Measurements from ENCODE around the gene LPIN3.

The LPIN3 gene

GRCh38 chr20:41344477-41344876, 3.9 kb downstream of the LPIN3 start:
- TF ChIP-seq CTCF (IDR thresholded peaks at IDR 0.05) = no peak
- H3K36me3 Mint-ChIP-seq (ENCODE audit: low read depth) = no peaks in the 10 kb centered on the region
- peaks cover 10% of the 10 kb centered on the region for H3K27me3 Mint-ChIP-seq (ENCODE audit: low read depth, poor library complexity)
- no peak for DNase-seq
- no peak overlapping the region for H3K27ac Mint-ChIP-seq
- H3K9me3 Mint-ChIP-seq = no peaks in the 10 kb centered on the region
- no peak overlapping the region for H3K4me3 Mint-ChIP-seq
- peaks cover 27% of the 10 kb centered on the region for H3K4me1 Mint-ChIP-seq

GRCh38 chr20:41344938-41345728, 4.5 kb downstream of the LPIN3 start:
- peaks cover 21% of the 10 kb centered on the region for H3K4me1 Mint-ChIP-seq
- no peak for DNase-seq
- no peaks in the 10 kb centered on the region for H3K36me3 Mint-ChIP-seq (ENCODE audit: low read depth)
- H3K27me3 Mint-ChIP-seq (ENCODE audit: low read depth, poor library complexity) = peaks cover 6% of the 10 kb centered on the region
- no peaks in the 10 kb centered on the region for H3K9me3 Mint-ChIP-seq
- no peak overlapping the region for H3K27ac Mint-ChIP-seq
- no peak for TF ChIP-seq CTCF (IDR thresholded peaks at IDR 0.05)
- H3K4me3 Mint-ChIP-seq = no peak overlapping the region

- Mint-ChIP-seq H3K27me3 (ENCODE audit: low read depth, poor library complexity) (peaks cover 6% of the 10 kb centered on the region), H3K36me3 (ENCODE audit: low read depth) (no peaks in the 10 kb centered on the region), H3K4me1 (peaks cover 18% of the 10 kb centered on the region), H3K9me3 (no peaks in the 10 kb centered on the region), H3K27ac (no peak overlapping the region), H3K4me3 (no peak overlapping the region)
- no peak for TF ChIP-seq CTCF (IDR thresholded peaks at IDR 0.05)
- DNase-seq = no peak
Observed at GRCh38 chr20:41345729-41346067, 5.1 kb downstream of the LPIN3 start.

GRCh38 chr20:41347523-41348429, 7.2 kb downstream of the LPIN3 start:
- Mint-ChIP-seq H3K9me3 (no peaks in the 10 kb centered on the region), H3K36me3 (ENCODE audit: low read depth) (no peaks in the 10 kb centered on the region)

GRCh38 chr20:41348430-41349172, 8.0 kb downstream of the LPIN3 start:
- DNase-seq = no peak
- no peak overlapping the region for H3K27ac Mint-ChIP-seq

More at GRCh38 chr20:41347523-41348429, 7.2 kb downstream of the LPIN3 start:
- Mint-ChIP-seq H3K27ac (no peak overlapping the region), H3K4me1 (peaks cover 12% of the 10 kb centered on the region), H3K4me3 (no peak overlapping the region), H3K27me3 (ENCODE audit: low read depth, poor library complexity) (peaks cover 6% of the 10 kb centered on the region)
- no peak for DNase-seq
- no peak for TF ChIP-seq CTCF (IDR thresholded peaks at IDR 0.05)

More at GRCh38 chr20:41348430-41349172, 8.0 kb downstream of the LPIN3 start:
- TF ChIP-seq CTCF (IDR thresholded peaks at IDR 0.05) = no peak
- H3K4me1 Mint-ChIP-seq = peaks cover 12% of the 10 kb centered on the region
- H3K27me3 Mint-ChIP-seq (ENCODE audit: low read depth, poor library complexity) = peaks cover 6% of the 10 kb centered on the region
- H3K4me3 Mint-ChIP-seq = no peak overlapping the region
- no peaks in the 10 kb centered on the region for H3K36me3 Mint-ChIP-seq (ENCODE audit: low read depth)
- no peaks in the 10 kb centered on the region for H3K9me3 Mint-ChIP-seq
